Measurements from ENCODE around the gene POLH.

The POLH gene

GRCh38 chr6:43604174-43604573 lies 28.2 kb downstream of the POLH start:
- TF ChIP-seq CTCF (IDR thresholded peaks at IDR 0.05; ENCODE audit: control insufficient read depth, insufficient read depth, low read depth, low read length, missing control alignments) = no peak
- H3K4me3 ChIP-seq (ENCODE audit: control insufficient read depth, low read depth, low read length) = no peak overlapping the region
- DNase-seq (ENCODE audit: low read depth) = peak; percentile 55

GRCh38 chr6:43606019-43606418 lies 30.0 kb downstream of the POLH start:
- no peak overlapping the region for H3K4me3 ChIP-seq (ENCODE audit: control insufficient read depth, low read depth, low read length)
- no peak for TF ChIP-seq CTCF (IDR thresholded peaks at IDR 0.05; ENCODE audit: control insufficient read depth, insufficient read depth, low read depth, low read length, missing control alignments)
- DNase-seq (ENCODE audit: low read depth) = no peak

GRCh38 chr6:43608310-43608763 lies 32.4 kb downstream of the POLH start:
- peak; percentile 86 for TF ChIP-seq CTCF (IDR thresholded peaks at IDR 0.05; ENCODE audit: control insufficient read depth, insufficient read depth, low read depth, low read length, missing control alignments)
- no peak overlapping the region for H3K4me3 ChIP-seq (ENCODE audit: control insufficient read depth, low read depth, low read length)
- no peak for DNase-seq (ENCODE audit: low read depth)

GRCh38 chr6:43608807-43609206 lies 32.8 kb downstream of the POLH start:
- no peak for DNase-seq (ENCODE audit: low read depth)
- no peak for TF ChIP-seq CTCF (IDR thresholded peaks at IDR 0.05; ENCODE audit: control insufficient read depth, insufficient read depth, low read depth, low read length, missing control alignments)
- H3K4me3 ChIP-seq (ENCODE audit: control insufficient read depth, low read depth, low read length) = no peak overlapping the region

- H3K4me3 ChIP-seq (ENCODE audit: control insufficient read depth, low read depth, low read length) = no peak overlapping the region
- DNase-seq (ENCODE audit: low read depth) = no peak
- TF ChIP-seq CTCF (IDR thresholded peaks at IDR 0.05; ENCODE audit: control insufficient read depth, insufficient read depth, low read depth, low read length, missing control alignments) = no peak
Observed at GRCh38 chr6:43609402-43609801, 33.4 kb downstream of the POLH start.

- no peak for TF ChIP-seq CTCF (IDR thresholded peaks at IDR 0.05; ENCODE audit: control insufficient read depth, insufficient read depth, low read depth, low read length, missing control alignments)
- no peak for DNase-seq (ENCODE audit: low read depth)
- no peak overlapping the region for H3K4me3 ChIP-seq (ENCODE audit: control insufficient read depth, low read depth, low read length)
Observed at GRCh38 chr6:43610431-43610830, 34.4 kb downstream of the POLH start.

Measured in AG09309 (cell line).